IPS DF 6.9 (cell line): ENCODE data around the gene ADAM33.

Source experiments
- DNase-seq: peaks from one replicate; pipeline ENCODE4 v3.0.0-alpha.2; 2013; ENCODE audit warnings: low read depth, low spot score
- H3K27ac ChIP-seq: one replicate; pipeline ENCODE4 v1.5.1; 2013; ENCODE audit warnings: low read length, control low read depth
- H3K27me3 ChIP-seq: 2 replicates; pipeline ENCODE4 v1.6.1; 2013; ENCODE audit warnings: mild to moderate bottlenecking, low read length; ENCODE audit not compliant: control insufficient read depth, insufficient read depth
- H3K36me3 ChIP-seq: 2 replicates; pipeline ENCODE4 v1.6.1; 2013; ENCODE audit warnings: low read length; ENCODE audit not compliant: control insufficient read depth, insufficient read depth
- H3K4me1 ChIP-seq: 2 replicates; pipeline ENCODE4 v1.6.1; 2013; ENCODE audit warnings: low read length; ENCODE audit not compliant: control insufficient read depth, insufficient read depth
- H3K4me3 ChIP-seq: 2 replicates; pipeline ENCODE4 v1.5.1; 2013; ENCODE audit warnings: mild to moderate bottlenecking, low read length
- H3K9me3 ChIP-seq: 2 replicates; pipeline ENCODE4 v1.6.1; 2013; ENCODE audit warnings: low read length, inconsistent platforms; ENCODE audit not compliant: control insufficient read depth, insufficient read depth
- whole genome bisulfite sequencing: extraction: QIAGEN DNeasy Blood & Tissue Kit; methylation state at CpG from one replicate; pipeline ENCODE4 v1.1.7; 2013; ENCODE audit warnings: mixed read lengths, missing lambda C conversion rate; ENCODE audit not compliant: insufficient read length, insufficient coverage; 5-methylcytosine and 5-hydroxymethylcytosine counted together

ADAM33 gene

DNA sequence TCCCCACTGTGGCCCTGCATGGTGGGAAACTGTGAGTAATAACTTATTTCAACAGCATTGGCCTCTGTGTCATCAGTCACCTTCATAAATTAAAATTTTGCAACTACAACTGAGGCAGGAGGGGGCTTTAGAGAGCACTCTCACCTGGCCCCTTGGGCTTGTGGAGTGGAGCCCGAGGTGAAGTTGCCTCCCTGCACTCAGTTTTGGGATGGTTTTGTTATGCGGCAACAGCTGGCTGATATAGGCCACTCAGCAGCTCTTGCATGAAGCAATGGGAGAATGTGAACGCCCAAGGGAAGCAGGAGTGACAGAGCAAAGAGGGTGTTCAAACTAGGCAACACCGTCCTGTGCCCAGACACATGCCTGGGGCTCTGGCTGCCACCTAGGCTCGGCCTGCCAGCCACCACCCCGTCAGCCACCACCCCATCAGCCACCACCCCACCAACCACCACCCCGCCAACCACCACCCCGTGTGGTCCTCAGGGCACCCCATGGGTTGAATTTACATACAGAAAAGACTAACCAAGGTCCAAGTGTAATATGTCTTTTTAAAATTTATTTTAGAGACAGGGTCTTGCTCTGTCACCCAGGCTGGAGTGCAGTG is 14.3 kb downstream of the ADAM33 start:
- Histone ChIP-seq H3K36me3 (no peaks in the 10 kb centered on the region; the same call in 1 of the 2 replicates), H3K27me3 (peaks cover 10% of the 10 kb centered on the region; the same call in 1 of the 2 replicates), H3K4me3 (no peak overlapping the region), H3K4me1 (no peaks in the 10 kb centered on the region; the same call in 1 of the 2 replicates), H3K27ac (no peak overlapping the region), H3K9me3 (no peaks in the 10 kb centered on the region)
- no CpG with 5 or more reads among the region's 8 CpGs for WGBS
- no peak for DNase-seq

- H3K27ac ChIP-seq, result no peak overlapping the region
- no peak overlapping the region for H3K4me3 ChIP-seq
- no peaks in the 10 kb centered on the region for H3K9me3 ChIP-seq
- H3K4me1 ChIP-seq, result peaks cover 4% of the 10 kb centered on the region
- WGBS, result no CpG with 5 or more reads among the region's 2 CpGs
- no peak for DNase-seq
- H3K36me3 ChIP-seq, result no peaks in the 10 kb centered on the region
- H3K27me3 ChIP-seq, result peaks cover 27% of the 10 kb centered on the region
These were observed 18.0 kb downstream of the ADAM33 start for GRCh38 chr20:3663858-3664257.

GRCh38 chr20:3663031-3663701 is 18.6 kb downstream of the ADAM33 start, which contains the start of gene GFRA4:
Gene GFRA4 (minus strand): TSS chr20:3663399. CDS start chr20:3663399, 0 bp downstream.
- WGBS, result no CpG with 5 or more reads among the region's 19 CpGs
- no peak within 1 kb of the TSS for H3K27ac ChIP-seq
- peaks cover 4% of the 10 kb centered on the region for H3K4me1 ChIP-seq
- no peaks in the 10 kb centered on the region for H3K9me3 ChIP-seq
- no peak within 1 kb of the TSS for H3K4me3 ChIP-seq
- DNase-seq, result no peak
- no peaks in the 10 kb centered on the region for H3K36me3 ChIP-seq
- peaks cover 27% of the 10 kb centered on the region for H3K27me3 ChIP-seq

DNA sequence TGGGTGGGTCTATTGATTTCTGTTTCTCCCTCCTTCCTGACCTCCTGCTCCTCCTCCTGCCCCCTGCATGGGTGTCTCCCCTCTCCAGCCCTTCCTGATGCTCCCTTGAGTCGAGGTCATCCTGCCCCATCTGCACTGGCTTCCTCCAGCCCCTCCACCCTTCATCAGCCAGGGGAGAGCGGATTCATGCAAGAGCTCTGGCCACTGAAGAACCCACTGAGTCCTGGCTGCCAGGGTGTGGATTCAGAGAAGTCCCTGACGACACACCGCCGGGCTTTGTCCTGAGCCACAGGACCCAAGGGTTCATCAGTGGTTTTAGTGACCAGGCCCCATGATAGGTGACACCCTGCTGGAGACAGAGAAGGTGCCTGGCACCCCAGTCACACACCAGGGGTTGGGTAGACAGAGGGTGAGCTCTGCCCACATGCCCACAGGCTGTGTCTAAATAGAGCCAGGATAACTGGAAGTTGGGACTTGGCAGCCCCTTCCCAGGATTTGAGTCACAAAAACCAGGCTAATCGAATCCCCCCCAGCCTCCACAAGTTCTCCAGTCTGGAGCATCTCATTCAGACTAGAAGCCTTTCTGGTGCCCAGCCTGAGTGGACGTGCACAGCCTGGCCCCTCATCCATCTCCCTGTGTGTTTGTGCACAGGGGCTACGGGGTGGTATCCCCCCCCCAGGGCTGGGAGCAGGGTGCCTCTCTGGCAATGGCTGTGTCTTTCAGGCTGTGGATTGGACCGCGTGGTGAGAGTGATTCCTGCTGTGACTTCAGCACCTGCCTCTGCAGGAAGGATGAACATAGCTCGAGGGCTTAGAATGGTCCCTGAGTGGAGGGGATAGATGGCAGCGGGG is 19.8 kb downstream of the ADAM33 start:
- Histone ChIP-seq H3K9me3 (no peaks in the 10 kb centered on the region), H3K4me3 (no peak overlapping the region), H3K36me3 (no peaks in the 10 kb centered on the region), H3K27me3 (peaks cover 27% of the 10 kb centered on the region), H3K27ac (no peak overlapping the region), H3K4me1 (peaks cover 4% of the 10 kb centered on the region)
- no peak for DNase-seq
- WGBS, result no CpG with 5 or more reads among the region's 12 CpGs

DNA sequence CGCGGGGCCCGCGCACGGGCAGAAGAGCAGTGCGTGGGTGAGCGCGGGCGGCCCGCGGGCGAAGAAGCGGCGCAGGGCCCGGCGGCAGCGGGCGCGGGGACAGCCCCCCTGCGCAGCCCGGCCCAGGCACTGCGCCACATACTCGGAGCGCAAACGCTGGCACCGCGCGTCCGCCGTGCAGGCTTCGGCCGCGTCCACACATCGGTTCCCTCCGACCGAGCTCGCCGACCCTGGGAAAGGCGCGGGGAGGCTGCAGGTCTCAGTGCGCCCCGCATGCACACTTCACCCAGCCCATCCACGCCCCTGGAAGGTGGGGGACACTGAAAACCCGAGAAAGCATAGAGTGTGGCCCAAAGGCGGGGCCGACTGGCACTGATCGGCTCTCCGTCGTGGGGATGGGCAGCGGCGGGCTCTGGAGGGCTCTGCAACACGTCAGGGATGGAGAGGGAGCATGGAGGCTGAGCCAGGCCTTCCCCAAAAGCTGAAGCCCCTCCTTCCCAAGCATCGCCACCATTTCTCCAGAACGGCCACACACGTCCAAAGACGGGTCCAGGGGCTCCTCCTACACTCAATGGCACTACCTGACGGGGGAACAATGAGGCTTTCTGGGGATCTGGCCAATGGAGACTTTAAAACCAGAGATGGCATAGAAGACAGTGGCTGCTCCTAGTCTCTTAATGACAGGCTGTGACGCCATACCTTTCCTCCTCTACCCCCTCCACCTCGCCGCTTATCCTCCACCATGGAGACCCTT is 20.6 kb downstream of the ADAM33 start:
- DNase-seq, result no peak
- Histone ChIP-seq H3K27ac (no peak overlapping the region), H3K9me3 (no peaks in the 10 kb centered on the region), H3K36me3 (no peaks in the 10 kb centered on the region), H3K4me1 (peaks cover 4% of the 10 kb centered on the region), H3K4me3 (peak overlapping the region; percentile 33; the same call in 1 of the 2 replicates), H3K27me3 (peaks cover 27% of the 10 kb centered on the region)
- no CpG with 5 or more reads among the region's 60 CpGs for WGBS

- no CpG with 5 or more reads among the region's 75 CpGs for WGBS
- peak overlapping the region; percentile 33; the same call in 1 of the 2 replicates for H3K4me3 ChIP-seq
These were observed 21.3 kb downstream of the ADAM33 start for GRCh38 chr20:3660262-3661059.

GRCh38 chr20:3659492-3660261 is 22.1 kb downstream of the ADAM33 start:
- Histone ChIP-seq H3K36me3 (no peaks in the 10 kb centered on the region), H3K4me3 (no peak overlapping the region), H3K4me1 (peaks cover 4% of the 10 kb centered on the region), H3K27ac (no peak overlapping the region), H3K27me3 (peaks cover 27% of the 10 kb centered on the region), H3K9me3 (no peaks in the 10 kb centered on the region)
- no CpG with 5 or more reads among the region's 12 CpGs for WGBS
- DNase-seq, result no peak

More at GRCh38 chr20:3660262-3661059, 21.3 kb downstream of the ADAM33 start:
- Histone ChIP-seq H3K36me3 (no peaks in the 10 kb centered on the region), H3K9me3 (no peaks in the 10 kb centered on the region), H3K27ac (no peak overlapping the region), H3K27me3 (peaks cover 27% of the 10 kb centered on the region), H3K4me1 (peaks cover 4% of the 10 kb centered on the region)
- no peak for DNase-seq

DNA sequence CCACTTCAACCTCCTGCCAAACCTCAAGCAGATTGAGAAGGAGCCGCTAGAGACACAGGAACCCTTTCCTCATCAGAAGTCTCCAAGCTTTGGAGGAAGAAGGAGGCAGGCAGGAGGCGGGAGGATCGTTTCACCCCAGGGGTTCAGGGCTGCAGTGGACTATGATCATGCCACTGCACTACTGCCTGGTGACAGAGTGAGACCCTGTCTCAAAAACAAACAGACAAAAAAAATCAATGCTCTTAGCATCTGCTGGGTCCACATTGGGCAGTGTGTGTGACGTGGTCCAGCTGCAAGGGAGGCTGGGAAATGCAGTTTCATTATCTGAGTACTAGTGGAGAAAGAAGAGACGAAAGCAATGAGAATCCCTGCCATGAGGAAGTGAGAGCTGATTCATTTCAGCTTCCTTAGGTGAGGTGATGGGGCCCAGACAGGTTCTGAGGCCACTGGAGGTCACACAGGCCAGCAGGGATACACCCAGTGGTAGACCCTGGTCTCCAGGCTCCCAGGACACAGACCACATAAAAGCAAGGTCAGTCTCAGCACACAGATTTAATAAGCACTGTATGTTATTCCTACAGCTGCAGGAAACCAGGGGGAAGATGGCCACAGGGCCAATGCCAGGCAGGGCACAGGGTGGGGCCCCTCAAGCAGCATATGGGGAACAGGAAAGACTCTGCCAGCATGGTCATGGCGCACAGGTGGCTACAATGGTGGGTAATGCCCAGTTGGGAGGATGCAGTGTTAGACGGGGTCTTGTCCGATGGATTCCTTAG is 22.9 kb downstream of the ADAM33 start:
- Histone ChIP-seq H3K27ac (no peak overlapping the region), H3K36me3 (no peaks in the 10 kb centered on the region), H3K9me3 (no peaks in the 10 kb centered on the region), H3K4me3 (no peak overlapping the region), H3K27me3 (peaks cover 27% of the 10 kb centered on the region), H3K4me1 (peaks cover 4% of the 10 kb centered on the region)
- DNase-seq, result no peak
- no CpG with 5 or more reads among the region's 8 CpGs for WGBS
